ENCODE data around the gene PRKN. TPM values are rescaled to one million over a fixed set of nuclear protein-coding genes. Genes with fewer than 3 reads are reported as not detected.

PRKN gene
- total RNA-seq, 1 experiment from 2014 or later: 2.0 TPM

DNA sequence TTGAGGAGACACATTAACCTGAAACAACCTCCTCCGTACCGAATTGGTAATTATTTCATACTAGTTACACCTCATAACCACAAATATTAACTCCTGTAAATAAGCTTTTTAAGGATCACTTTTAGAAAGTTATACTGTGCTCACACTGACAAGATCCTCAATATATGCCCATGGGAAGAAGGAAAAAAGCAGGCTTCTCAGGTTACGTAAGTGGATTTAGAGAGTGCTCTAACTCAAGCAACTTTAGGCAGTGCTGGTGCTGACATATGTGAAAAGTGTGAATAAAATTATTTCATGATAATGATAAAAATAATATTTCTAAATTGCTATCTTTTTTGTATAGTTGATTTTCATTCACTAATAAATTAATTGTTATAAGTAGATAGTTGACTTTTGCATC, 76.1 kb downstream of the PRKN start:
- Mint-ChIP-seq H3K36me3 (ENCODE audit: insufficient read depth in 1 of 3, low read depth in 3 of 3) (no peaks in the 10 kb centered on the region), H3K27ac (no peak overlapping the region), H3K4me3 (no peak overlapping the region), H3K4me1 (peaks cover 2 to 4% of the 10 kb centered on the region in 2 experiments; a peak in 2 of 4 replicates), H3K27me3 (ENCODE audit: low read depth) (no peaks in the 10 kb centered on the region), H3K9me3 (peaks cover 0 to under 1% of the 10 kb centered on the region in 2 experiments; a peak in 1 of 5 replicates)
- Histone ChIP-seq H3K9ac (ENCODE audit: extremely low read depth, insufficient read length, low read length) (no peak overlapping the region), H2BK120ac (ENCODE audit: low read depth, low read length, poor library complexity, severe bottlenecking) (no peak overlapping the region), H3K9me3 (ENCODE audit: control insufficient read depth, low read depth, low read length) (no peaks in the 10 kb centered on the region), H3K4ac (ENCODE audit: low read depth, low read length) (no peak overlapping the region), H3K14ac (ENCODE audit: insufficient read depth, low read length) (no peak overlapping the region), H3K56ac (ENCODE audit: insufficient read length, low read depth, low read length) (no peak overlapping the region), H4K91ac (ENCODE audit: insufficient read length, low read depth, low read length) (no peak overlapping the region), H2BK5ac (ENCODE audit: insufficient read length, low read length) (no peak overlapping the region), H4K20me1 (ENCODE audit: control insufficient read depth, insufficient read depth, insufficient read length) (no peaks in the 10 kb centered on the region), H3K27ac (ENCODE audit: insufficient read length, low read depth, low read length) (no peak overlapping the region), H2BK15ac (ENCODE audit: low read depth, low read length) (no peak overlapping the region), H3K79me1 (ENCODE audit: insufficient read depth, low read depth, low read length, poor library complexity, severe bottlenecking) (no peaks in the 10 kb centered on the region), H3K4me1 (ENCODE audit: insufficient read depth, low read length) (no peaks in the 10 kb centered on the region), H3K23me2 (ENCODE audit: insufficient read length, low read depth, low read length, poor library complexity, severe bottlenecking) (no peaks in the 10 kb centered on the region), H3K4me2 (ENCODE audit: insufficient read depth, insufficient read length, low read length) (no peak overlapping the region), H2AK5ac (ENCODE audit: insufficient read length, low read length) (no peak overlapping the region), H3T11ph (ENCODE audit: low read length) (no peak overlapping the region), H4K8ac (replicated peaks; ENCODE audit: insufficient read length, low read depth, low read length) (no peak overlapping the region), H3K23ac (ENCODE audit: insufficient read length, low read depth, low read length) (no peak overlapping the region), H3K18ac (ENCODE audit: insufficient read length, low read depth, low read length) (no peak overlapping the region), H3K79me2 (ENCODE audit: insufficient read depth, low read length) (no peaks in the 10 kb centered on the region), H3K27me3 (ENCODE audit: insufficient read depth, low read length) (no peaks in the 10 kb centered on the region), H2BK20ac (ENCODE audit: low read depth, low read length, poor library complexity, severe bottlenecking) (no peak overlapping the region), H2BK12ac (ENCODE audit: insufficient read length, low read depth, low read length) (no peak overlapping the region), H2AFZ (ENCODE audit: low read length) (no peak overlapping the region), H4K5ac (ENCODE audit: insufficient read length, low read depth, low read length) (no peak overlapping the region)
- TF ChIP-seq, protein P1, sequence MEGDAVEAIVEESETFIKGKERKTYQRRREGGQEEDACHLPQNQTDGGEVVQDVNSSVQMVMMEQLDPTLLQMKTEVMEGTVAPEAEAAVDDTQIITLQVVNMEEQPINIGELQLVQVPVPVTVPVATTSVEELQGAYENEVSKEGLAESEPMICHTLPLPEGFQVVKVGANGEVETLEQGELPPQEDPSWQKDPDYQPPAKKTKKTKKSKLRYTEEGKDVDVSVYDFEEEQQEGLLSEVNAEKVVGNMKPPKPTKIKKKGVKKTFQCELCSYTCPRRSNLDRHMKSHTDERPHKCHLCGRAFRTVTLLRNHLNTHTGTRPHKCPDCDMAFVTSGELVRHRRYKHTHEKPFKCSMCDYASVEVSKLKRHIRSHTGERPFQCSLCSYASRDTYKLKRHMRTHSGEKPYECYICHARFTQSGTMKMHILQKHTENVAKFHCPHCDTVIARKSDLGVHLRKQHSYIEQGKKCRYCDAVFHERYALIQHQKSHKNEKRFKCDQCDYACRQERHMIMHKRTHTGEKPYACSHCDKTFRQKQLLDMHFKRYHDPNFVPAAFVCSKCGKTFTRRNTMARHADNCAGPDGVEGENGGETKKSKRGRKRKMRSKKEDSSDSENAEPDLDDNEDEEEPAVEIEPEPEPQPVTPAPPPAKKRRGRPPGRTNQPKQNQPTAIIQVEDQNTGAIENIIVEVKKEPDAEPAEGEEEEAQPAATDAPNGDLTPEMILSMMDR (conservative IDR thresholded peaks at IDR 0.05): no peak
- WGBS (ENCODE audit: extremely low coverage, insufficient read length, low lambda C conversion rate): no CpG with 5 or more reads among the region's 3 CpGs
- DNase-seq: no peak
